Measurements from ENCODE around the gene HHIPL1.
A peak's percentile ranks its signal among the peaks of the same experiment; 100 is the strongest.

HHIPL1 gene

DNA sequence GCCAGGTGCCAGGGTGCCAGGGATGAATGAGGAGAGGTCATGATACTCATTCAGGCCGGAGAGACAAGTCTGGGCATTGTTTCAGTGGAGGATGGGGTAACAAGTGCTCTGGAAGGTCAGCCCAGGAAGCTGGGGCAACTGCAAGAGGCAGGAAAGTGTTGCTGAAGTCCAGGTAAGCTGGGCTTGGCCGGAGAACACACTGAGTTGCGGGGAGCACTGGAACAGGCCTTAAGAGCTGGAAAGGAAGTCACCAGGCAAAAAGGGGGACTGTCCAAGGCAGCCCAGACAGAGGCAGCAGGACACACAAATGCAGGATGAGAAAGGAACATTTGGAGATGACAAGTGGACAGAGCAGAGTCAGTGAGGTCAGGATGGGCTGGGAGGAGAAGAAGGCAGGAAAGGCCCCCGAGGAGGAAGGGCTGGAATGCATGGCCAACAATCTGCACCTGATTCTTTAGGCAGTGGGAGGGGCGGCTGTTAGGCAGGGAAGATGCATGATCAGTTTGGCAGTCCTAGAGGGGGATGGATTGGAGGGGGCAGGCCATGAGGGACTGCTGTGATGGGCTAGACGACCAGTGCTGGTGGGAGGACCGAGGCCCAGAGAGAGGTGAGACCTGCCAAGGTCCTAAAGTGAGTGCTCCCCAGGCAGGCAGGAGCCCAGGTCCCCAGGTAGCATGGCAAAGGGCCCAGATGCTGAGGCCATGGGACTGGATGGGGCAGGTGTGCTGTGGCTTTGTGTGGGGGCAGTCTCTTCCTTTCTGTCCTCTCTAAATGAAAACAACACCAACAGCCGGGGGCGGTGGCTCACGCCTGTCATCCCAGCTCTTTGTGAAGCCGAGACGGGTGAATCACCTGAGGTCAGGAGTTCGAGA lies 17.2 kb upstream of the HHIPL1 start:
- no peaks in the 10 kb centered on the region for H3K9me2 ChIP-seq (replicated peaks; ENCODE audit: control insufficient read depth, low read length)
- H3K4me1 ChIP-seq (ENCODE audit: control insufficient read depth, low read length), result no peaks in the 10 kb centered on the region
- no peak overlapping the region for H3K27ac ChIP-seq (ENCODE audit: low read depth, low read length)
- H3K4me3 ChIP-seq (ENCODE audit: low read length), result no peak overlapping the region
- no peaks in the 10 kb centered on the region; the same call in 1 of the 2 replicates for H3K27me3 ChIP-seq (ENCODE audit: control insufficient read depth, low read length)
- no peaks in the 10 kb centered on the region for H3F3A ChIP-seq (ENCODE audit: control insufficient read depth, insufficient read depth)
- no peak overlapping the region for H3K4me2 ChIP-seq (ENCODE audit: low read length)
- no peaks in the 10 kb centered on the region for H4K20me1 ChIP-seq (ENCODE audit: control insufficient read depth, insufficient read depth, low read depth, low read length)
- no peaks in the 10 kb centered on the region for H3K36me3 ChIP-seq (ENCODE audit: control insufficient read depth, low read length)
- TF ChIP-seq, protein P1, sequence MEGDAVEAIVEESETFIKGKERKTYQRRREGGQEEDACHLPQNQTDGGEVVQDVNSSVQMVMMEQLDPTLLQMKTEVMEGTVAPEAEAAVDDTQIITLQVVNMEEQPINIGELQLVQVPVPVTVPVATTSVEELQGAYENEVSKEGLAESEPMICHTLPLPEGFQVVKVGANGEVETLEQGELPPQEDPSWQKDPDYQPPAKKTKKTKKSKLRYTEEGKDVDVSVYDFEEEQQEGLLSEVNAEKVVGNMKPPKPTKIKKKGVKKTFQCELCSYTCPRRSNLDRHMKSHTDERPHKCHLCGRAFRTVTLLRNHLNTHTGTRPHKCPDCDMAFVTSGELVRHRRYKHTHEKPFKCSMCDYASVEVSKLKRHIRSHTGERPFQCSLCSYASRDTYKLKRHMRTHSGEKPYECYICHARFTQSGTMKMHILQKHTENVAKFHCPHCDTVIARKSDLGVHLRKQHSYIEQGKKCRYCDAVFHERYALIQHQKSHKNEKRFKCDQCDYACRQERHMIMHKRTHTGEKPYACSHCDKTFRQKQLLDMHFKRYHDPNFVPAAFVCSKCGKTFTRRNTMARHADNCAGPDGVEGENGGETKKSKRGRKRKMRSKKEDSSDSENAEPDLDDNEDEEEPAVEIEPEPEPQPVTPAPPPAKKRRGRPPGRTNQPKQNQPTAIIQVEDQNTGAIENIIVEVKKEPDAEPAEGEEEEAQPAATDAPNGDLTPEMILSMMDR (IDR thresholded peaks at IDR 0.05; ENCODE audit: low read depth, low read length, poor library complexity, severe bottlenecking), result no peak
- no peak for TF ChIP-seq EZH2phosphoT487 (IDR thresholded peaks at IDR 0.05; ENCODE audit: borderline replicate concordance, low read length)
- H3K9me3 ChIP-seq (ENCODE audit: control insufficient read depth, insufficient read depth, low read length), result no peaks in the 10 kb centered on the region
- no peaks in the 10 kb centered on the region for H3K79me2 ChIP-seq (ENCODE audit: control insufficient read depth, low read length)

DNA sequence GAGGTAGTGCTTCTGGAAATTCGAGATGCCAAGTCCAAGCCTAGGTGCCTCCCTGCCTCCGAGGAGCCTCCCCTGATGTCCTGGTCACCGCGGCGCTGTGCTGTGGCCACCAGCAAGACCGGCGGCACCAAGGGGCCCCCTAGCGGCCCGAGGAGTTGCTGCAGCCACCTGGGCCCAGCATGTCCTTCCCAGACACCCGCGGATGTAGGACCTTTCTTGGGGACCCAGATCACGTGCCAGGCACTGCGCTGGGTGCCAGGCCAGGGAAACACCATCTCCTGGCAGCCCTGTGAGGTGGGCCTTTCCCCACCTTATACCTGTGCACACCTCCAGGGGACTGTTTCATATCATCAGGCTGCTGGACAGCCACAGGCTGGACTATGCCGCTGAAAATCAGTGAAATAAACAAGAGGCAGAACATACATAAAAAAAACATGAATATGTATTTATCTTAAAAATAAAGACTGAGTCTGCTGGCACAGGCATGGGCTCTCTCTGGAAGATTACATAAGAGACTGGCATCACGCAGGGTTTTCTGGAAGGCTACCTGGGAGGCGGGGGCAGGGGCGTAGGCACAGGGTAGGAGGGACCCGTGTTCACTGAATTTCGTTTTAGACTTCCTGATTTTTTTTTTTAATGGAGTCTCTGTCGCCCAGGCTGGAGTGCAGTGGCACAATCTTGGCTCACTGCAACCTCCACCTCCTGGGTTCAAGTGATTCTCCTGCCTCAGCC lies 15.9 kb upstream of the HHIPL1 start:
- Histone ChIP-seq H3K27me3 (ENCODE audit: control insufficient read depth, low read length) (no peaks in the 10 kb centered on the region; the same call in 1 of the 2 replicates), H3K4me2 (ENCODE audit: low read length) (no peak overlapping the region)

DNA sequence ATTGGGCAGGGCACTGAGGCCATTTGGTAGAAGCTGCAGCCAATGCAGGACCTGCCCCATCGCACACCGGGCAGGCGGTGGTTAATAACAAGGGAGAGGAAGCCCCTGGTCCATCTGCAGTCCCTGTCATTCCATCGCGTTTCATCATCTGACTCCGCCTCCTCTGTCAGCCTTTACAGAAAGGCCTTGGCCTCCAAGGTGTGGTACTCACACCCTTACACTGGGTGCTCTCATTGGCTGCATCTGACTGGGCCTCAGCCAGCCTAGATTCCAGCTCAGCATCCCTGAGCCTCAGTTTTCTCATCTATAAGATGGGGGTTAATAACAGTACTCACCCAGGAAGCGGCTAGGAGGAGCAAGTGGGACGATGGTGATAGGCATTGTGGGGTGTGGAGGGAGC lies 14.7 kb upstream of the HHIPL1 start:
- TF ChIP-seq, protein P1 (IDR thresholded peaks at IDR 0.05; ENCODE audit: low read depth, low read length, poor library complexity, severe bottlenecking), result no peak
- no peak for TF ChIP-seq EZH2phosphoT487 (IDR thresholded peaks at IDR 0.05; ENCODE audit: borderline replicate concordance, low read length)
- no peaks in the 10 kb centered on the region for H3K4me1 ChIP-seq (ENCODE audit: control insufficient read depth, low read length)

More for the DNA sequence above, 15.9 kb upstream of the HHIPL1 start:
- Histone ChIP-seq H3K27ac (ENCODE audit: low read depth, low read length) (no peak overlapping the region), H4K20me1 (ENCODE audit: control insufficient read depth, insufficient read depth, low read depth, low read length) (no peaks in the 10 kb centered on the region), H3K4me3 (ENCODE audit: low read length) (no peak overlapping the region), H3K4me1 (ENCODE audit: control insufficient read depth, low read length) (no peaks in the 10 kb centered on the region), H3F3A (ENCODE audit: control insufficient read depth, insufficient read depth) (no peaks in the 10 kb centered on the region), H3K9me2 (replicated peaks; ENCODE audit: control insufficient read depth, low read length) (no peaks in the 10 kb centered on the region), H3K9me3 (ENCODE audit: control insufficient read depth, insufficient read depth, low read length) (no peaks in the 10 kb centered on the region), H3K79me2 (ENCODE audit: control insufficient read depth, low read length) (no peaks in the 10 kb centered on the region), H3K36me3 (ENCODE audit: control insufficient read depth, low read length) (no peaks in the 10 kb centered on the region)
- TF ChIP-seq, protein P1 (IDR thresholded peaks at IDR 0.05; ENCODE audit: low read depth, low read length, poor library complexity, severe bottlenecking), result peak; percentile 96
- TF ChIP-seq EZH2phosphoT487 (IDR thresholded peaks at IDR 0.05; ENCODE audit: borderline replicate concordance, low read length), result no peak

More for the DNA sequence above, 14.7 kb upstream of the HHIPL1 start:
- Histone ChIP-seq H3K36me3 (ENCODE audit: control insufficient read depth, low read length) (no peaks in the 10 kb centered on the region), H3K9me3 (ENCODE audit: control insufficient read depth, insufficient read depth, low read length) (no peaks in the 10 kb centered on the region), H3K27me3 (ENCODE audit: control insufficient read depth, low read length) (no peaks in the 10 kb centered on the region; the same call in 1 of the 2 replicates), H3K27ac (ENCODE audit: low read depth, low read length) (no peak overlapping the region), H3K9me2 (replicated peaks; ENCODE audit: control insufficient read depth, low read length) (no peaks in the 10 kb centered on the region), H3K4me2 (ENCODE audit: low read length) (no peak overlapping the region), H3K4me3 (ENCODE audit: low read length) (no peak overlapping the region), H3F3A (ENCODE audit: control insufficient read depth, insufficient read depth) (no peaks in the 10 kb centered on the region), H4K20me1 (ENCODE audit: control insufficient read depth, insufficient read depth, low read depth, low read length) (no peaks in the 10 kb centered on the region), H3K79me2 (ENCODE audit: control insufficient read depth, low read length) (no peaks in the 10 kb centered on the region)

Data from DOHH2 (cell line).